Hematopoietic multipotent progenitor cell treated with erythropoietin and hydrocortisone succinate and interleukin-3 and kit ligand, for 8 days (in vitro differentiated cells): ENCODE results near the gene FBH1.
"Not testable (repeated sequence)": the region's sequence is repeated elsewhere in the genome, so short reads cannot be mapped to it uniquely, and the experiment has no call there.

Source experiments
- DNase-seq: peaks from one replicate; pipeline ENCODE4 v3.0.0-alpha.2; 2015

FBH1 gene

DNA sequence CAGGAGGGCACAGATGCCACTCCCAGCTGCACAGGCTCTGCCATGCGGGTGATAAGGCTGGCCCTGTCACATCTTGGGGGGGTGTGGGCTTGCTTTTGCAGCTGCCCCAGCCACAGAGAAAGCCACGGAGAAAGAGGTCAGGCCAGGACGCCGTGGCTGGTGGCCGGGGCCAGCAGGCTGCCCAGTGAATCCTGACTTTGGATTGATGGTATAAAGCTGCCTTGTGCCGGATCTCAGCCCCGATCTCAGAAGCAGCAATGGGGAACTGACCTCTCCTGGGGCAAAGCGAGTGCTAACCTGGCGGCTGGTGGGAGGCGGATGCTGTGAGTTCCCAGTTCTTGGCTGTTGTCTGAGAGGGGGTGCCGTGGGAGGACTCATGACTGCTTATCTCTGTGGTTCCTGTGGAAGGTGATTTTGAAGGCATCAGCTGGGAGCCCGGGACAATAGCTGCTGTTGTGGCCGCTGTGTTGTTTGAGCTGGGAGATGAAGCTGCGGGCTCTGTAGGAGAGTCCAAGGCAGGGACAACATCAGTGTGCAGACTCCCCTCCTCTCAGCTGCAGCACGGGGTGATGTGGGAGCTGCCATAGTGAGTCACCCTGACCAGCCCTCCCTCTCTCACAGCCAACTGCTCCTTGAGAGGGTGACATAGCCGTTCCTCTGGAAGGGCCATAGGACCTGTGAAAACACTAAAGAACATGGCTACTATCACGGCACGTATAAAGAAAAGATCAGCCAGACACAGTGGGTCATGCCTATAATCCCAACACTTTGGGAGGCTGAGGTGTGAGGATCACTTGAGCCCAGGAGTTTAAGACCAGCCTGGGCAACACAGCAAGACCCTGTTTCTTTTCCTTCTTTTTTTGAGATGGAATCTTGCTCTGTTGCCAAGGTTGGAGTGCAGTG, 70.3 kb downstream of the FBH1 start:
- DNase-seq: peak; percentile 95

DNA sequence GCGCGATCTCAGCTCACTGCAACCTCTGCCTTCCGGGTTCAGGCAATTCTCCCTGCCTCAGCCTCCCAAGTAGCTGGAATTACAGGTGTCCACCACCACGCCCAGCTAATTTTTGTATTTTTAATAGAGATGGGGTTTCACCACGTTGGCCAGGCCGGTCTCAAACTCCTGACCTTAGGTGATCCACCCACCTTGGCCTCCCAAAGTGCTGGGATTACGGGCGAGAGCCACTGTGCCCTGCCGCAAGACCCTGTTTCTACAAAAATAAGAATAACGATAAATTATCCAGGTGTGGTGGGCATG, 70.9 kb downstream of the FBH1 start:
- DNase-seq: not testable (repeated sequence)

DNA sequence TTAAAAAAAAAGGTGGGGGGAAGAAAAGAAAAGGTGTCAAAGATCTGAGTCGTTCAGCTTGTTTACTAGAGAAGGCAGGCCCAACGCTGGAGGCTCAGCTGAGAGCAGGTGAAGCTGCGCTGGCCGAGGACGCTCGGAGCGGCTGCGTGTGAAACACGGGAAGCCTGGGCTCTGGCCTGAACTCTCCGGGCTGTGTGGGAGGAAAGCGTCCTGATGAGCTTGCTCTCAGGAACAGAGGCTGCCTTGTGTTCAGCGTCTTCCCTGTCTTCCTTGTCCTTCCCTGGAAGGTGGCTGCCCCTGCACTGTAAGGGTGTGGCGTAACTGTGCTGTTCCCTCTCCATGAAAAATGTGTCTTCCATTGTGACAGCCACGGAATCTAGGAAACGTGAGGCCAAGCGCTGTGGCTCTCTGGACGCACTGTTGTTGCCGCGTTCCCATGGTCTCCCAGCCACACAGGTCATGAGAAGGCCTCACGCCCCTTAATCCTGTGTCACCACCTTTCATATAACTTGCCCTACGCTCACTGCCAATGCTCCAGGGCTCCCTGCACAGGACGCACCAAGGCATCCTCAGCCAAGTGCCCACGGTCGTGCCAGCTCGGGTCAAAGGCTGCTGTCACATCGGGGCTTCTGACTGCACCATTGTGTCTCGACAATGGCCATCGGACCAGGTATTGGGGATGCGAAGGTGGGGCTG, 71.5 kb downstream of the FBH1 start:
- no peak for DNase-seq

DNA sequence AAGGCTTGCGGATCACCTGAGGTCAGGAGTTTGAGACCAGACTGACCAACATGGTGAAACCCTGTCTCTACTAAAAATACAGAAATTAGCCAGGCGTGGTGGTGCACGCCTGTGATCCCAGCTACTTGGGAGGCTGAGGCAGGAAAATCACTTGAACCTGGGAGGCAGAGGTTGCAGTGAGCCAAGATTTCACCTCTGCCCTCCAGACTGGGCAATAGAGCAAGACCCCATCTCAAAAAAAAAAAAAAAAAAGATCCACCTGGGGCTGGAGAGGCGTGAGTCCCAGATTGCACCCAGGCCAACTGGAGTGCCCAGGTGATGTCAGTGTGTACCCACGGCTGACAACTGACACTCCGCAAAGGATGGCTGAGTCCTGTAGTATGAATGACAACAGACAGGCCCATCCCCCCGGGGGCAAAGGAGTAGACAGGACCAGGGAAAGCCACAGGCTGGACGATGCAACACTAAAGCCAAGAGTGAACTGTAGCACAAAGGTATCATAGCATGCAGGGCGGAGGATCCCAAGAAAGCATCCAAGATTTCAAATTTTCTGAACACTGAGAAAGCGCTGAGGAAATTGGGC, 72.4 kb downstream of the FBH1 start:
- DNase-seq: not testable (repeated sequence)

DNA sequence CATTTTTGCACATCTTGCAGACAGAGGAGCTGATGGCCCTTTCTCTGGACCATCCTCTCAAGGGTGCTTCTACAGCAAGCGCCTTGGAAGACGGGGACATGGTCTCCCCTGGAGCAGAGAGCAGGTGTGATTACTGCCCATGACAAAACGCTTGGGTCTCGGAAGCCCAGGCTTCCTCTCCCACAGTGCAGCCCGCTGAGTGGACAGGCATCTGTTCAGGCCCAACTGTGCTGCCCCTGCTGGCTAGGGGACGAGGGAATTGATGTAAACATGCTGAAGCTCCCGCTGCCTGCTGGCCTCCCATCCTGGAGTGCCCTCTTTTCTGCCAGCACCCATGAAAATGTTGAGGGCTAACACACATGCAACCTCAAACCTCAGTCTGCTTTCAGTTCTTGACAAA, 73.0 kb downstream of the FBH1 start:
- DNase-seq: no peak

DNA sequence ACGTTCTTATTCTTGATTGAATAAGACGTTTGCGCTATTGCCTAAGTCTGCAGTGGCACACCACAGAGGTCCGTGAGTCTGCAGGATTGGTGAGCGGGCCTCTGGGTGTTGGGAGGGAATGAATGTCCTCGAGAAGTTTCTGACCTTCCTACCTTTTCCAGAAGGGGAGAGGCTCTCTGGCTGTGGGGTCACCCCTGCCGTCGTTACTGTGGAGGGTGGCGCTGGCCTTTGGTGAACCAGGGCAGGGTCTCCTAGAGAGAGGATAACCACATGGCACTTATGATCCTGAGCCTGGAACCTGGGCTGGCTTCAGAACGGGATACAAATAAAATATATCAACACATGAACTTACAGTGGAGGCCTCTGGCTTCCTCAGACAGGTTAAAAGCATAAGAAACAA, 73.5 kb downstream of the FBH1 start:
- no peak for DNase-seq

DNA sequence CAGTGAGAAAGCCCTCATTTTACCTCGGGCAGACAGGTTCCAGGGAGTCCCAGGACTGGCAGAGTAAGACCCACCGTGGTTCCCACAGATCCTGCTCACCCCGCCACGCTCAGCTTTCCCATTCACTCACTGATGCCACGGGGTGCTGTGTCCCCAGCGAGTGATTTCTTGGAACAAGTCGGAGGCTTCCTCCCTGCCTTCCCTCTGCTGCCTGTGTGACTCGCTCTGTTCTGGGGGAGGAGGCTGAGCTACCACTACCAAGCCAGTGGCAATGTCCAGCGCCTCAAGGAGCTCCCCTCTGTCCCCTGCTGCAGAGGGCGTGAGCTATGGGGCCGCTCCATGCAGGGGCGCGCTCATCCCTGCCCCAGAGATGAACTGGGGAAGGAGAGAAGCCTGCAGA, 74.7 kb downstream of the FBH1 start:
- no peak for DNase-seq

DNA sequence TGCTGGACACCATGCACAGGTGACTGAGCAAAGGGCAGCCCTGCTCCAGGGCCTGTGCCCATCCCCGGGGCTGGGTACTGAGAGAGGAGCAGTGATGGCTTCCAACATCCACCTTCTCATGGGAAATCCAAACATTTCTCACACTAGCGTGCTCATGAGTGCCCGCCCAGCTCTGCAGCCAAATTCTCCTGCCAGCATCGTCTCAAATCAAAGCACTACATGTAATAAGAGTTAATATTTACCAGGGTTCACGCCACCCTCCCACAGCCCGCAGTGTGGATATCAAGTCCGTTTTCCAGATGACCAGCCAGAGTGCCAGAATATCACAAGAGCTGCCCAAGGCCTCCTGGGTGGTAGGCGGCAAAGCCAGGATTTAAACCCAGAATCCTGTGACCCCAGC, 75.2 kb downstream of the FBH1 start:
- DNase-seq: no peak

DNA sequence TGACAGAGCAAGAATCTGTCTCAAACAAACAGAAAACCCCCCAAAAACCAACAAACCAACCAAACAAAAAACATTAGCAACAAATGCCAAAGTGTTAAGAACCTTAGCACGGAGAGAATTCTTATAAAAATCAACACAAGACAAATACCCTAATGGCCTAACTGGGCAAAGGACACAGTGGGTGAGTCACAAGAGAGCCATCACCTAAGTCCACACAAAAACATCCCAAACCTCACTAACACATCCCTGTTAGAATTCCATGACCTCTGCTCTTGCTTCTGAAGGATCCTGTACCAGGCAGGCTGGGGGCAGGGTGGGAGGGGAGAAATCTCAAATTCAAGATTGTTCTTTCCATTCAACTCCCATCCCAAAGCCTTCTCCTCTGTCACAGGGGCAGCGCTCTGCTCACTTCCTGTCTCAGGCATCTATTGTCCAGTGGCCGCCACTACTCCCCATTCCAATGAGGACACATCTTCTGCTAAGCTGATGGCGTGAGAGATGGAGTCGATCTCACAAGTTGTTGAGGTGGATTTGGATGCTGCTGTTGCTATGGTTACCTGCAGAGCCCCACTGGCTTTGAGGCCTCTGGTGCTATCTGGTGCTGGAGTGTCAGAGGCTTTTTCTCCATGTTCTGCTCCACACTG, 78.1 kb downstream of the FBH1 start:
- DNase-seq: no peak

DNA sequence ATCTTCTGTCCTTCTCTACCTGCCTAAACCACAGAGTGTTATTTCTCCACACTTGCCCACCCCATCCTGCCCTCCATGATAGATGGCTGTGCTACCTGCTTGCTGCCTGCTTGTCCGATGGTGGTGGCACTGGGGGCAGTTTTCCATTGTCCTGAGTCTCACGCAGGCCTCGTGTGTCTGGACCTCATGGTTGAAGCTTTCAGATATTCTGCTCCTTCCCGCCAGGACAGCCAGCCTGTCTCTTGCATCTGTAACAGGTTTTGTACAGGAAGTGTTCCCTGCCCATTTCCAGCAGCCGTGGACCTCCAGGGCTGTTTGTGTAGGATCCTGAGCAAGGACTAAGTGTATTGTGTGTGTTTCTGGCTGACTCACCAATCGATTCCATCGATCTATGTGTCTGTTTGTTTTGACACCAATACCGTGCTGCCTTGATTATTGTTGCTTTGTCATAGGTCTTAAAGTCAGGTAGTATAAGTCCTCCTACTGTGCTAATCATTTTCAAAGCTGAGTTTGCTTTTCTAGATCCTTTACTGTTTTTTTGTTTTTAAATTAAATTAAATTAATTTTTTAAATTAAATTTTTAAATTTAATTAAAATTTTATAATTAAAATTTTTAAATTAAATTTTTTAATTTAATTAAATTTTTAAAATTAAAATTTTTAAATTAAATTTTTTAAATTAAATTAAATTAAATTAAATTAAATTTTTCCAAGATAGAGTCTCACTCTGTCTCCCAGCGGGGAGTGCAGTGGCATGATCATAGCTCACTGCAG, 78.8 kb downstream of the FBH1 start:
- no peak for DNase-seq

DNA sequence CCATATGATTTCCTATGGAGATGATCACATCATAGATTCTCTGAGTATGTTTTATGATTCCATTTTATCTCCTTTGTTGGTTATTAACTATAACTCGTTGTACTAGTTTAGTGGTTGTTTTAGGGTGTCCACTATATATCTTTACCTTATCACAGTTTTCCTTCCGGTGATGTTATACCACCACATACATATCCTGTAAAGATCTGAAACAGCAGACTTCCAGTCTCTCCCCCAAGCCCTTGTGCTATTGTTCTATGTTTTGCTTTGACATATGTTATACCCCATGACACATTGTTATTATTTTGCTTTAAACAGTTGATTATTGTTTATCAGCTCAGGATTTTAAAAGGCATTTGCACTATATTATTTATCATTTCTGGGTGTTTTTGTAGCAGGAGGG, 80.0 kb downstream of the FBH1 start:
- DNase-seq: no peak

DNA sequence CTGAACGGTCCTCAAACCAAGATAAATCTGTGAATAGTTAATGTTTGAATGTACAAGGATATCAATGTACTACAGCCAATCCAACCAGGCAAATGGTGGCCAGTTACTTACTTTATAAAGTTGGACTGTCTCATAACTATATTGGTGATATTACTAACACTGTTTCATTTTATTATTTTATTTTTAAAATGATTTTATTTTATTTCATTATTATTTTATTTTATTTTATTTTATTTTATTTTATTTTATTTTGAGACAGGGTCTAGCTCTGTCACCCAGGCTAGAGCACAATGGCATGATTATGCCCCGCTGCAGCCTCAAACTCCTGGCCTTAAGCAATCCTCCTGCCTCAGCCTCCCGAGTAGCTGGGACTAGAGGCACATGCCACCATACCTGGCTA, 80.5 kb downstream of the FBH1 start:
- DNase-seq: no peak

DNA sequence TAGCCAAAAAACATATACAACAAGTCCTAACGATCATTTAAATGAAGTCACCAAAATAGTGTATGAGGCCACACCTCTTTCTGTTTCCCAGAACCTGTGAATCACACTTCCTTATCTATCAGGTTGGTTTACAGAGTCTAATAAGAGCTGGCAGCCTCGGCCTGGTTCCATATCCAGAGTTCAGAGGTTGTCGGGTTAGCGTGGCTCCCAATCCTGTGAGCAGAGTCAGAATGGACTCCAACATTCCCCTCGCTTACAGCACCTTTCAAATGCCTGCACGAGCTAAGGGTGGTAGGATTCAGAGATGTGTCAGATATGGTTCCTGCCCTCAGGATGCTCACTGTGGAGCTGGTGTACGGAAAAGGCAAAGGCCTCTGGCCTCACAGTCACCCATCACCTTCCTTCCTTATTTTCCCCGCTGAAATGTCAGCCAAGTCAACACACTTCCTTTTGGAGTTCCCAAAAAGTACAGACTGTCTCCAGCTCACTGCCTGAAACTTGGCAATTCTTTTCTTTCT, 81.3 kb downstream of the FBH1 start:
- peak; percentile 93 for DNase-seq

DNA sequence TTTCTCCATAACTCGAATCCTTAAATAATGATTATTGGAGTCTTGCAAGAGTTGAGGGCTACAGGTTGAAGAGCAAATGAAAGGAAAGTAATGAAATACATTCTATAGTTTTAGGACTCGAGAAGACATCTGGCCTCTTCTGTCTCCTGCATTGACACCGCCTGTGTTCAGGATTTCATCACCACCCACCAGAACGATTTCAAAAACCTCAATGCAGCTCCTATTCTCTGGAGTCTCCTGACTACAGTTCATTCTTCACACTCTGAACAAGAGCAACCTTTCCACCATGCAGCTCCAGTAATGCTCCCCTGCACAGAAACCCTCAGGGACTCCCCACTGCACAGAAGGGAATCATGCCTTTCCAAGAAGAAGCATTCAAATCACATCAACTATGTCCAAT, 81.8 kb downstream of the FBH1 start:
- DNase-seq: no peak

DNA sequence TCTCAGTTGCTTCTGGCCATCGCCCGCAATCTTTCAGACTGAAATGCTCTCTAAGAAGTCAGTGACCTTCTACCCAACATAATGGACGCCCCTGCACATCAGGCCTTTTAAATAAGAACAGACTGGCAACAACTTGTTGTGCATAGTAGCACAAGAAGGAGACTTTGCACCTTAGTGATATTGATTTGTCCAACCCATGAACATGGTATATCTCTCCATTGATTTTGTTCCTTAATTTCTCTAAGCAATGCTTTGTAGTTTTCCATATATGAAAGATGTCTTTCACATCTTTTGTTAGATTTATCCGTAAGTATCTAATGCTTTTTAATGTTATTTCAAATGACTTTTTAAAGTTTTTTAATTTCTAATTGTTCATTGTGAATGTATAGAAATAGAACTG, 83.0 kb downstream of the FBH1 start:
- no peak for DNase-seq

DNA sequence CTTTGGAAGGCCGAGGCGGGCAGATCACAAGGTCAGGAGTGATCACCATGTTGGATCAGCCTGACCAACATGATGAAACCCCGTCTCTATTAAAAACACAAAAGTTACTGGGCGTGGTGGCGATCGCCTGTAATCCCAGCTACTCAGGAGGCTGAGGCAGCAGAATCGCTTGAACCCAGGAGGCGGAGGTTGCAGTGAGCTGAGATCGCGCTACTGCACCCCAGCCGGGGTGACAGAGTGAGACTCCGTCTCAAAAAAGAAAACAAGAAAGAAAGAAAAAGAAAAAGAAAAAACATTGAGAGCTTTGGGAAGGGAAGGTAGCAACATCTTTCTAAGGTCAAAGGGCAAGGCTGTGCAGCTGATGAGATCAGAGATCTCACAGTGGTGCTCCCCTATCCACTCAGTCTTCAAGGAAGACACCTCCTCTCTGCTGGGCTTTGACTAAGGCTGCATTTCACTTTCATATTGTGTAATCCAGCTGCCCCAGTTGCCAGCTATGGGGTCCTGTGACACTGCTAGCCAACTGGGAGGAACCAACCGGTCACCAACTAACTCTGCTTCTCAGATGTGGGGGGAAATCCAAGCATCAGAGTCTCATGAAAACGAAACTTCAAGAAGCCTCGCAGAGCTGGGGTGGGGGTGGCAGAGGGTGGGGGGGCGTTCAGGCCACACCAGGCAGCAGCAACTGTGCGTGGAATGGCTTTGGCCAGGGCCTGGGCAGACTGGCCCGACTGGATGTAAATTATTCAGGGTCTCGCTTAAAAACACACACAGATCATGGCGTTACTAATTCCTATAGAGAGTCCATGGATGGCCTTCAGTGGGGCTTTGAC, 85.8 kb downstream of the FBH1 start:
- peak; percentile 78 for DNase-seq

DNA sequence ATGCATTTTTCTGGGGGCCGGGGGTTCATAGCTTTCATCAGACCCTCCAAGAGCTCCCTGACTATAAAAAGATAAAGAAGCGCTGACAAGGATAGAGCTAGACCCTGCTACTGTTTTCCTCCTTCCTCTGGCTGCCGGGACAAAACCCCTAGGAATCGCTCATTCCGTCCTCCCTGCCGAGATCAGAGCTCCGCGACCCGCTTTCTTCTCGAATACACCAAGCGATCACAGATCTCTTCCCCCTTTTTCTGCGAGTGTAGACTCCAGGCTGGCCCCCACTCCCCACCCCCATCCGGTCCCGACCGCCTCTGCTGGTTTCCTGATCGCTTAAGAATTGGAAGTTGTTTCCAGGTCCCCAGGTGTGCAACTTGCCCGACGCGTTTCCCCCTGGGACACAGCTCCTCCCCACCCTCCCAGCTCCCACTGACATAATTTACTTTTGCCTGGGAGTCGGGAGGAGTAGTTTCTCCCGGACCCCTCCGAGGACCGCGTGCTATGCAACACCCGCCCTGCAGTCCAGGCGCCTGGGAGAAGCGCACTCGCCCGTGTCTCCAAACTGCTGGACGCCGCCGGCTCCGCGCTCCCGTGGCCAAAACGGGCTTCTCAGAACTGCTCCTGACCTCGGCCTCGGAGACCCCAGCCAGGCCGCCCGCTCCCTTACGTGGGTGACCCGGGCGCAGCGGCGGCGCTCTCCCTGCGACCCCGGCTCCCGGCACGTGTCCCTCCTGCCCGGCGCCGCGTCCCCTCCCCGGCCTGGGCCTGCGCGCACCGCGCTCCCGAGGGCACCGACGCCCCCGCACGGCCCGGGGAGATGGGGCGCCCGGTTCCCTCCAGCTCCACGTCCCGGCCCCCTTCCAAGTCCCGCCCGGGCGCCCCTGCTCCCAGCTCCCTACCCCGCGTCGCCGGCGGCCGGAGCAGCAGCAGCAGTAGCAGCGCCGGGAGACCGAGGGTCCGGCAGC, 86.7 kb downstream of the FBH1 start:
- DNase-seq: peak; percentile 54

DNA sequence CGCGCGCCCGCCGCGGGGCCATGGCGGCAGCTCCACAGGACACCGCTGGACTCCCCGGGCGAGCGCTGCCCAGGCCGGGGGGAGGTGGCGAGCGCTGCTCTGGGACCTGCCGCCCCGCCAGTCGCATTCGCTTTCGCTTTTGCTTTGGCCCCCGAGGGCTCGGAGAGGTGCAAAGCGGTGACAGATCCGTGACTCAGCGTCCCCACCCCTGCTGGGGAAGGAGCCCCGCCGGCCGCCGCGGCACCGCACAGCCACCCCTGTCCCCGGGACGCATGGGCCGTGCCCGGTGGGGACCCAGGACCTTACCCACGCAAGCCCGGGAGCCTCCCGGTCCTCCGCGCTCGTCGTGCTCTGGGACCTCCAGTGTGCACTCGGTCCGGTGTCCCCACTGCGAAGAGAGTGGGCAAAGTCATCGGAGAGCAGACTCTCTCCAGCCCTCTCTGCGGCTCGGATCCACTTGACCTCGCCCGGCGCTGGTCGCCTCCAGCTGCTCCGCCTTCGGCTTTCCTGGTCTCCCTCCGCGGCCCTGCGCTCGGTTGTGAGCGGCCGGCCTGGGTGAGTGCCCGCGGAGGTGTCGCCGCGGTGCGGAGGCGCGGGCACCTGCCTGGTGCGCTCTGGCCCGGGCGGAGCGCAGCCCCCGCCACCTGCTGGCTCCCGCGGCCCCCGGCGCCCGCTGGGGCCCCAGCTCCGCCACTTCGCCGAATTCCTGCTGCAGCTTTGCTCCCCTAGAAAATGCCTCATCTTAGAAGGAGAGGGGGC, 87.6 kb downstream of the FBH1 start, which contains the start of gene IL15RA:
Gene IL15RA (minus strand): TSS at position 73 of the 759 bp plus-strand sequence. CDS start 51 bp downstream, at position 22.
- DNase-seq: peak; percentile 84

DNA sequence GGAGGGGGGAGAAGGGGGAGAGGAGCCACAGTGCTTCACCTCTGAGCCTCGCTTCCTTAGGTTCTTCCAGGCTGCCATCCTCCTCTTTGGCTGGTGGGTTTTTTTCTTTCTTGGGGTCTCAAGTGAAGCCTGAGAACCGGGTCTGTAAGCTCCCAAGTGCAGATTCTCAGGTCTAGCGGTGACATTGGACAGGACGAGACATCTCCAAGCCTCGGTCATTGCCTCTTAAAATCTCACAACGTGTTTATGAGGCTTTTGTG, 88.1 kb downstream of the FBH1 start:
- DNase-seq: no peak

DNA sequence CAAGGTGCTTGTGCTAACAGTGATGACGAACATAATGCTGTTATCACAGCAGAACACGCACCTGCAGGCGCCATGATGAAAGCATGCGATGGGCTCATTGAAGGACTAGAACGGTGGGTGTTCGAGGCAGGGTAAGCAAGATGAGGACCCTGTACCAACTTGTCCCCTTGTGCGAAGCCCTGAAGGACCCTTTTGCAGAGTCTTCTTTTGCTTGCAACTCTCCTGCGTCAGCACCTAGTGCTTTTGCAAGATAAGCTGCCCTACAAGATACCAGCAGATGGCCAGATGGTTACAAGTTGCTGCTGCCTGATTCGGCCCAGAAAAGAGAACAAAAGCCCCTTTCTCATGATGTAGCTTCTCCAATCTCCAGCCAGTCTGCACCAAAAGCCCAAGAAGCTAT, 91.5 kb downstream of the FBH1 start:
- DNase-seq: peak; percentile 83
